ENCODE measurements around the gene SPRR1A.

Gene SPRR1A

GRCh38 chr1:152972196-152972886 is 11.5 kb upstream of the SPRR1A start:
- Histone ChIP-seq H3K27me3 (replicated peaks; ENCODE audit: control insufficient read depth, insufficient read depth, low read length) (no peaks in the 10 kb centered on the region), H3K36me3 (ENCODE audit: control insufficient read depth, insufficient read depth, low read length) (no peaks in the 10 kb centered on the region), H3K4me3 (replicated peaks; ENCODE audit: low read depth, low read length) (no peak overlapping the region)
- no peak for TF ChIP-seq CTCF (IDR thresholded peaks at IDR 0.05; ENCODE audit: insufficient read depth, low read length, poor library complexity, severe bottlenecking)
- DNase-seq (ENCODE audit: extremely low read depth, insufficient read length), result no peak

GRCh38 chr1:152976688-152977087 is 7.2 kb upstream of the SPRR1A start:
- no peak overlapping the region for H3K4me3 ChIP-seq (replicated peaks; ENCODE audit: low read depth, low read length)
- no peak for DNase-seq (ENCODE audit: extremely low read depth, insufficient read length)
- TF ChIP-seq CTCF (IDR thresholded peaks at IDR 0.05; ENCODE audit: insufficient read depth, low read length, poor library complexity, severe bottlenecking), result no peak
- no peaks in the 10 kb centered on the region for H3K36me3 ChIP-seq (ENCODE audit: control insufficient read depth, insufficient read depth, low read length)
- H3K27me3 ChIP-seq (replicated peaks; ENCODE audit: control insufficient read depth, insufficient read depth, low read length), result peaks cover 2% of the 10 kb centered on the region; the same call in 1 of the 2 replicates

- DNase-seq (ENCODE audit: extremely low read depth, insufficient read length), result no peak
- peaks cover 2% of the 10 kb centered on the region; the same call in 1 of the 2 replicates for H3K27me3 ChIP-seq (replicated peaks; ENCODE audit: control insufficient read depth, insufficient read depth, low read length)
- no peak for TF ChIP-seq CTCF (IDR thresholded peaks at IDR 0.05; ENCODE audit: insufficient read depth, low read length, poor library complexity, severe bottlenecking)
- no peaks in the 10 kb centered on the region for H3K36me3 ChIP-seq (ENCODE audit: control insufficient read depth, insufficient read depth, low read length)
- no peak overlapping the region for H3K4me3 ChIP-seq (replicated peaks; ENCODE audit: low read depth, low read length)
These were observed 6.3 kb upstream of the SPRR1A start for GRCh38 chr1:152977614-152978013.

- Histone ChIP-seq H3K36me3 (ENCODE audit: control insufficient read depth, insufficient read depth, low read length) (no peaks in the 10 kb centered on the region), H3K4me3 (replicated peaks; ENCODE audit: low read depth, low read length) (no peak overlapping the region), H3K27me3 (replicated peaks; ENCODE audit: control insufficient read depth, insufficient read depth, low read length) (peaks cover 2% of the 10 kb centered on the region; the same call in 1 of the 2 replicates)
- DNase-seq (ENCODE audit: extremely low read depth, insufficient read length), result no peak
- TF ChIP-seq CTCF (IDR thresholded peaks at IDR 0.05; ENCODE audit: insufficient read depth, low read length, poor library complexity, severe bottlenecking), result no peak
These were observed 3.2 kb upstream of the SPRR1A start for GRCh38 chr1:152980676-152981075.

GRCh38 chr1:152981146-152981871 is 2.6 kb upstream of the SPRR1A start:
- H3K4me3 ChIP-seq (replicated peaks; ENCODE audit: low read depth, low read length), result no peak overlapping the region
- TF ChIP-seq CTCF (IDR thresholded peaks at IDR 0.05; ENCODE audit: insufficient read depth, low read length, poor library complexity, severe bottlenecking), result no peak
- DNase-seq (ENCODE audit: extremely low read depth, insufficient read length), result no peak
- no peaks in the 10 kb centered on the region for H3K36me3 ChIP-seq (ENCODE audit: control insufficient read depth, insufficient read depth, low read length)
- peaks cover 2% of the 10 kb centered on the region; the same call in 1 of the 2 replicates for H3K27me3 ChIP-seq (replicated peaks; ENCODE audit: control insufficient read depth, insufficient read depth, low read length)
